ENCODE measurements around the gene DNM2. TPM values are rescaled to one million over a fixed set of nuclear protein-coding genes. Genes with fewer than 3 reads are reported as not detected.

DNM2 gene
- total RNA-seq, 1 experiment from 2014 or later = 188 TPM

DNA sequence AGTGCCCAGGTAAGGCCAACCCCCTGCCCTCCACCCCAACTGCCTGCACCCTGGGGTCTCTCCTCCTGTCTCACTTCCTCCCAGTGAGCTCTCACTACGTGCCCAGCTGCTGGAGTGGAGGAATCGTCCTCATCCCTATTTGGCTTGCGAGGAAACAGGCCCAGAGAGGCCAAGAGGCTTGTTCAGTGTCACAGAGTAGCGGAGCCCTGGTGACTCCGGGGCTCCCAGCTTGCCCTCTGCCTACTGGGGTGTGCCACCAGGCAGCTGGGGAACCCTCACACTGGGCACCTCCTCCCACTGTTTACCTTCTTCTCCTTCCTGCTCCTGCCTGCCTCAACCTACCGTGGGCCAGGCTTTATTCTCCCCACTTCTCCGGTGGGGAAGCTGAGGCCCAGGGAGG is 112.5 kb downstream of the DNM2 start:
- H3K27ac ChIP-seq = no peak overlapping the region
- no peak overlapping the region for H2AFZ ChIP-seq
- H3K9me2 ChIP-seq (ENCODE audit: insufficient read depth) = no peaks in the 10 kb centered on the region
- H4K20me1 ChIP-seq (ENCODE audit: insufficient read depth) = no peaks in the 10 kb centered on the region
- CTCF ChIA-PET = no interaction called here
- peaks cover 32% of the 10 kb centered on the region for H3F3A ChIP-seq (ENCODE audit: insufficient read depth, low read depth)
- H3K4me3 ChIP-seq = no peak overlapping the region
- POLR2A ChIA-PET (ENCODE audit: unreplicated experiment) = no interaction called here
- H3K36me3 ChIP-seq (ENCODE audit: low read depth) = peaks cover 8% of the 10 kb centered on the region
- TF ChIP-seq EZH2 (IDR thresholded peaks at IDR 0.05; ENCODE audit: low read depth) = no peak
- TF ChIP-seq, protein P1, sequence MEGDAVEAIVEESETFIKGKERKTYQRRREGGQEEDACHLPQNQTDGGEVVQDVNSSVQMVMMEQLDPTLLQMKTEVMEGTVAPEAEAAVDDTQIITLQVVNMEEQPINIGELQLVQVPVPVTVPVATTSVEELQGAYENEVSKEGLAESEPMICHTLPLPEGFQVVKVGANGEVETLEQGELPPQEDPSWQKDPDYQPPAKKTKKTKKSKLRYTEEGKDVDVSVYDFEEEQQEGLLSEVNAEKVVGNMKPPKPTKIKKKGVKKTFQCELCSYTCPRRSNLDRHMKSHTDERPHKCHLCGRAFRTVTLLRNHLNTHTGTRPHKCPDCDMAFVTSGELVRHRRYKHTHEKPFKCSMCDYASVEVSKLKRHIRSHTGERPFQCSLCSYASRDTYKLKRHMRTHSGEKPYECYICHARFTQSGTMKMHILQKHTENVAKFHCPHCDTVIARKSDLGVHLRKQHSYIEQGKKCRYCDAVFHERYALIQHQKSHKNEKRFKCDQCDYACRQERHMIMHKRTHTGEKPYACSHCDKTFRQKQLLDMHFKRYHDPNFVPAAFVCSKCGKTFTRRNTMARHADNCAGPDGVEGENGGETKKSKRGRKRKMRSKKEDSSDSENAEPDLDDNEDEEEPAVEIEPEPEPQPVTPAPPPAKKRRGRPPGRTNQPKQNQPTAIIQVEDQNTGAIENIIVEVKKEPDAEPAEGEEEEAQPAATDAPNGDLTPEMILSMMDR (conservative IDR thresholded peaks at IDR 0.05) = no peak
- intact Hi-C loops (cut with micrococcal nuclease; ENCODE audit: unreplicated experiment) = no loop called here
- H3K79me2 ChIP-seq (ENCODE audit: low read depth) = 0 out of 2 replicates have a peak, but pooled peaks cover 4% of the 10 kb centered on the region
- H3K4me1 ChIP-seq (replicated peaks; ENCODE audit: insufficient read depth) = 0 out of 2 replicates have a peak, but pooled peaks cover 4% of the 10 kb centered on the region
- no peaks in the 10 kb centered on the region for H3K9me3 ChIP-seq (ENCODE audit: insufficient read depth, low read depth)
- no peak overlapping the region for H3K4me2 ChIP-seq
- H3K27me3 ChIP-seq (ENCODE audit: insufficient read depth, low read depth) = no peaks in the 10 kb centered on the region
- no TSS peak for BruUV-seq (replicated peaks)
- DNase-seq = no peak

DNA sequence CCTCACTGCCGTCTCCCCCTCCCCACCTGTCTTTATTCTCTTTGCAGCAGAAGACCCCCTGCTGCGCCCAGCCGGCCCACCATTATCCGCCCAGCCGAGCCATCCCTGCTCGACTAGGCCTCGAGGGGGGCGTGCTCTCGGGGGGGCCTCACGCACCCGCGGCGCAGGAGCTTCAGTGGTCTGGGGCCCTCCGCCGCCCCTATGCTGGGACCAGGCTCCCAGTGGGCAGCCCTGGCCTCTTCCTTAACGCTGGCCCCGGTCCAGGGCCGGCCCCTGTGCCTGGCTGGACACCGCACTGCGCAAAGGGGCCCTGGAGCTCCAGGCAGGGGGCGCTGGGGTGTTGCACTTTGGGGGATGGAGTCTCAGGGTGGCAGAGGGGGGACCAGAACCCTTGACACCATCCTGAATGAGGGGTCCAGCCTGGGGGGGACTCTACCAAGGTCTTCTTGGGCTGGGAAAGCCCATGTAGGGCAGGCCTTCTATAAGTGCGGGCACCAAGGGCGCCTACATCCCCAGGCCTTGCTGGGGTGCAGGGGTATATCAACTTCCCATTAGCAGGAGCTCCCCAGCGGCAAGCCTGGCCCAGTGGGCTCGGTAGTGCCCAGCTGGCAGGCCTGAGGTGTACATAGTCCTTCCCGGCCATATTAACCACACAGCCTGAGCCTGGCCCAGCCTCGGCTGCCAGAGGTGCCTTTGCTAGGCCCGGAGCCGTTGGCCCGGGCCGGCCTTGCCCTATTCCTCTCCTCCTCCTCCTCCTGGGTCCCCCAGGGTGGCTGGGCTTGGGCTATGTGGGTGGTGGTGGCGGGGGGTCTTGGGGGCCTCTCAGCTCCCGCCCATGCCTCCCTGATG is 113.3 kb downstream of the DNM2 start:
- no peak overlapping the region for H3K4me3 ChIP-seq
- ChIA-PET CTCF (no interaction called here), POLR2A (ENCODE audit: unreplicated experiment) (no interaction called here)
- H3K4me2 ChIP-seq = no peak overlapping the region
- H3K36me3 ChIP-seq (ENCODE audit: low read depth) = peaks cover 8% of the 10 kb centered on the region
- no peaks in the 10 kb centered on the region for H3K27me3 ChIP-seq (ENCODE audit: insufficient read depth, low read depth)
- no peaks in the 10 kb centered on the region for H4K20me1 ChIP-seq (ENCODE audit: insufficient read depth)
- no peak for DNase-seq
- H3K4me1 ChIP-seq (replicated peaks; ENCODE audit: insufficient read depth) = 0 out of 2 replicates have a peak, but pooled peaks cover 4% of the 10 kb centered on the region
- 0 out of 2 replicates have a peak, but pooled peaks cover 4% of the 10 kb centered on the region for H3K79me2 ChIP-seq (ENCODE audit: low read depth)
- no TSS peak for BruUV-seq (replicated peaks)
- no peaks in the 10 kb centered on the region for H3K9me3 ChIP-seq (ENCODE audit: insufficient read depth, low read depth)
- no peaks in the 10 kb centered on the region for H3K9me2 ChIP-seq (ENCODE audit: insufficient read depth)
- TF ChIP-seq, protein P1 (conservative IDR thresholded peaks at IDR 0.05) = no peak
- no peak for TF ChIP-seq EZH2 (IDR thresholded peaks at IDR 0.05; ENCODE audit: low read depth)
- no peak overlapping the region for H2AFZ ChIP-seq
- no peak overlapping the region for H3K27ac ChIP-seq
- intact Hi-C loops (cut with micrococcal nuclease; ENCODE audit: unreplicated experiment) = no loop called here
- H3F3A ChIP-seq (ENCODE audit: insufficient read depth, low read depth) = peaks cover 32% of the 10 kb centered on the region

GRCh38 chr19:10831987-10832938 is 114.4 kb downstream of the DNM2 start:
- Histone ChIP-seq H4K20me1 (ENCODE audit: insufficient read depth) (no peaks in the 10 kb centered on the region), H3K27me3 (ENCODE audit: insufficient read depth, low read depth) (no peaks in the 10 kb centered on the region), H3F3A (ENCODE audit: insufficient read depth, low read depth) (peaks cover 32% of the 10 kb centered on the region), H3K27ac (no peak overlapping the region), H3K9me2 (ENCODE audit: insufficient read depth) (no peaks in the 10 kb centered on the region), H2AFZ (no peak overlapping the region), H3K4me1 (replicated peaks; ENCODE audit: insufficient read depth) (peaks cover 13% of the 10 kb centered on the region), H3K4me2 (no peak overlapping the region), H3K4me3 (no peak overlapping the region), H3K79me2 (ENCODE audit: low read depth) (peaks cover 10% of the 10 kb centered on the region; the same call in 1 of the 2 replicates), H3K36me3 (ENCODE audit: low read depth) (peaks cover 8% of the 10 kb centered on the region), H3K9me3 (ENCODE audit: insufficient read depth, low read depth) (no peaks in the 10 kb centered on the region)
- POLR2A ChIA-PET (ENCODE audit: unreplicated experiment) = no interaction called here
- no peak for DNase-seq
- intact Hi-C loops (cut with micrococcal nuclease; ENCODE audit: unreplicated experiment) = no loop called here
- CTCF ChIA-PET = no interaction called here
- no TSS peak for BruUV-seq (replicated peaks)
- TF ChIP-seq EZH2 (IDR thresholded peaks at IDR 0.05; ENCODE audit: low read depth) = no peak
- TF ChIP-seq, protein P1 (conservative IDR thresholded peaks at IDR 0.05) = no peak

All from PC-9 (cell line).